Astrocyte (in vitro differentiated cells and primary cell): ENCODE data around the gene PI4KB. TPM values are rescaled to one million over a fixed set of nuclear protein-coding genes. Genes with fewer than 3 reads are reported as not detected.

ENCODE experiments used
- DNase-seq: peaks from one replicate; pipeline ENCODE4 v3.0.0-alpha.2; 2010; ENCODE audit warnings: low read depth
- FAIRE-seq: peaks from 2 replicates; lab custom pipeline; 2011; peaks lifted over from hg19 to GRCh38; lab: Jason Lieb, UNC
- H2AFZ ChIP-seq: 2 replicates; pipeline ENCODE4 v1.6.0; 2012; ENCODE audit warnings: low read depth, low read length, inconsistent platforms
- H3K27ac ChIP-seq: 2 replicates; pipeline ENCODE4 v1.5.1; 2011; ENCODE audit warnings: low read depth, low read length, inconsistent platforms
- H3K27me3 ChIP-seq: 2 replicates; pipeline ENCODE4 v1.6.0; 2011; ENCODE audit warnings: low read length, inconsistent platforms; ENCODE audit not compliant: insufficient read depth
- H3K36me3 ChIP-seq: 2 replicates; pipeline ENCODE4 v1.5.1; 2011; ENCODE audit warnings: low read length, inconsistent platforms; ENCODE audit not compliant: insufficient read depth
- H3K4me1 ChIP-seq: 2 replicates; pipeline ENCODE4 v1.5.1; 2011; ENCODE audit warnings: low read length, inconsistent platforms; ENCODE audit not compliant: insufficient read depth
- H3K4me2 ChIP-seq: 2 replicates; pipeline ENCODE4 v1.6.0; 2012; ENCODE audit warnings: low read length, inconsistent platforms
- H3K4me3 ChIP-seq: 2 replicates; pipeline ENCODE4 v1.5.1; 2011; ENCODE audit warnings: low read depth, mild to moderate bottlenecking, low read length, inconsistent platforms; ENCODE audit not compliant: insufficient read depth
- H3K79me2 ChIP-seq: 2 replicates; pipeline ENCODE4 v1.6.0; 2012; ENCODE audit warnings: mild to moderate bottlenecking, low read length, inconsistent platforms; ENCODE audit not compliant: insufficient read depth
- H3K9ac ChIP-seq: 2 replicates; pipeline ENCODE4 v1.6.0; 2012; ENCODE audit warnings: mild to moderate bottlenecking, low read length, inconsistent platforms
- H3K9me3 ChIP-seq: 2 replicates; pipeline ENCODE4 v1.5.1; 2012; ENCODE audit warnings: low read depth, mild to moderate bottlenecking, low read length, inconsistent platforms; ENCODE audit not compliant: insufficient read depth
- H4K20me1 ChIP-seq: 2 replicates; pipeline ENCODE4 v1.6.0; 2012; ENCODE audit warnings: low read length, inconsistent platforms; ENCODE audit not compliant: insufficient read depth
- H3K27ac Mint-ChIP-seq: one replicate; pipeline ENCODE4 v1.8.0; 2021; ENCODE audit warnings: mild to moderate bottlenecking, mixed read lengths; ENCODE audit not compliant: unreplicated experiment
- H3K27me3 Mint-ChIP-seq: one replicate; pipeline ENCODE4 v1.8.0; 2021; ENCODE audit warnings: low read depth, mixed read lengths; ENCODE audit not compliant: unreplicated experiment
- H3K36me3 Mint-ChIP-seq: one replicate; pipeline ENCODE4 v1.8.0; 2021; ENCODE audit warnings: low read depth, mixed read lengths; ENCODE audit not compliant: unreplicated experiment
- H3K4me1 Mint-ChIP-seq: one replicate; pipeline ENCODE4 v1.8.0; 2021; ENCODE audit warnings: low read depth, mixed read lengths; ENCODE audit not compliant: unreplicated experiment
- H3K4me3 Mint-ChIP-seq: one replicate; pipeline ENCODE4 v1.8.0; 2021; ENCODE audit warnings: mild to moderate bottlenecking, moderate library complexity, mixed read lengths; ENCODE audit not compliant: unreplicated experiment
- H3K9me3 Mint-ChIP-seq: one replicate; pipeline ENCODE4 v1.8.0; 2021; ENCODE audit warnings: mild to moderate bottlenecking, mixed read lengths; ENCODE audit not compliant: unreplicated experiment
- CTCF ChIP-seq: IDR thresholded peaks from 2 replicates; pipeline ENCODE4 v1.5.1; 2011; ENCODE audit warnings: low read depth, mild to moderate bottlenecking, inconsistent platforms, low read length, moderate library complexity; ENCODE audit not compliant: insufficient read depth
- EZH2 ChIP-seq: IDR thresholded peaks from 2 replicates; pipeline ENCODE4 v1.6.1; 2012; ENCODE audit warnings: mild to moderate bottlenecking, low read length, inconsistent platforms; ENCODE audit not compliant: insufficient read depth
- total RNA-seq: library from RNA; stranded (reverse); gene quantifications from 2 replicates; pipeline ENCODE4 v1.2.1, GENCODE V29; 2021

PI4KB gene
- total RNA-seq, 1 donor from 2014 or later = 67.8 TPM

GRCh38 chr1:151327903-151328674 is 873 bp upstream of the PI4KB start:
- H3K27me3 ChIP-seq = no peaks in the 10 kb centered on the region
- H3K9me3 ChIP-seq = no peaks in the 10 kb centered on the region
- DNase-seq (no peak), FAIRE-seq (no peak)
- Mint-ChIP-seq H3K36me3 (peaks cover 2% of the 10 kb centered on the region), H3K27ac (peak overlapping the region; percentile 100), H3K4me3 (peak overlapping the region; percentile 90), H3K27me3 (no peaks in the 10 kb centered on the region), H3K9me3 (no peaks in the 10 kb centered on the region), H3K4me1 (peaks cover 12% of the 10 kb centered on the region)
- H3K36me3 ChIP-seq = peaks cover 7% of the 10 kb centered on the region
- H3K27ac ChIP-seq = peak overlapping the region; percentile 70
- peak overlapping the region; percentile 92 for H3K4me3 ChIP-seq
- TF ChIP-seq EZH2 (no peak), CTCF (no peak)
- H3K4me2 ChIP-seq = peak overlapping the region; percentile 99
- peak overlapping the region; percentile 87 for H2AFZ ChIP-seq
- peaks cover 30% of the 10 kb centered on the region for H4K20me1 ChIP-seq
- H3K9ac ChIP-seq = peak overlapping the region; percentile 93
- H3K4me1 ChIP-seq = peaks cover 29% of the 10 kb centered on the region
- peaks cover 42% of the 10 kb centered on the region for H3K79me2 ChIP-seq

- H3K9me3 Mint-ChIP-seq = no peaks in the 10 kb centered on the region
Observed at GRCh38 chr1:151326619-151327222, 495 bp downstream of the PI4KB start.

More at GRCh38 chr1:151326619-151327222, 495 bp downstream of the PI4KB start:
- H3K4me3 Mint-ChIP-seq = peak overlapping the region; percentile 90
- H3K4me2 ChIP-seq = peak overlapping the region; percentile 99
- H3K27me3 Mint-ChIP-seq = no peaks in the 10 kb centered on the region
- H4K20me1 ChIP-seq = peaks cover 40% of the 10 kb centered on the region
- H3K27ac ChIP-seq = peak overlapping the region; percentile 93
- H3K4me1 Mint-ChIP-seq = peaks cover 12% of the 10 kb centered on the region
- peak overlapping the region; percentile 92 for H3K4me3 ChIP-seq
- TF ChIP-seq CTCF = no peak
- H2AFZ ChIP-seq = peak overlapping the region; percentile 13
- no peaks in the 10 kb centered on the region for H3K27me3 ChIP-seq
- H3K9me3 ChIP-seq = no peaks in the 10 kb centered on the region
- FAIRE-seq = no peak
- peaks cover 55% of the 10 kb centered on the region for H3K79me2 ChIP-seq
- H3K4me1 ChIP-seq = peaks cover 29% of the 10 kb centered on the region
- H3K9ac ChIP-seq = peak overlapping the region; percentile 93
- H3K36me3 ChIP-seq = peaks cover 19% of the 10 kb centered on the region
- H3K36me3 Mint-ChIP-seq = peaks cover 11% of the 10 kb centered on the region
- H3K27ac Mint-ChIP-seq = peak overlapping the region; percentile 88
- no peak for DNase-seq
